ENCODE results near the gene LETMD1. TPM values are rescaled to one million over a fixed set of nuclear protein-coding genes. Genes with fewer than 3 reads are reported as not detected.

LETMD1 gene
- total and polyA plus RNA-seq, 2 experiments from 2014 or later, result 16.3 to 29.8 TPM

GRCh38 chr12:51017452-51017851, 30.7 kb upstream of the LETMD1 start:
- no peaks in the 10 kb centered on the region for H3K4me1 ChIP-seq (ENCODE audit: insufficient read depth)
- H3K27me3 ChIP-seq (replicated peaks; ENCODE audit: insufficient read depth), result no peaks in the 10 kb centered on the region
- TF ChIP-seq EZH2phosphoT487 (IDR thresholded peaks at IDR 0.05; ENCODE audit: insufficient read depth, low read depth), result no peak
- no peak for TF ChIP-seq EZH2 (IDR thresholded peaks at IDR 0.05; ENCODE audit: insufficient read depth, poor library complexity, severe bottlenecking)
- no peaks in the 10 kb centered on the region for H3K9me2 ChIP-seq (ENCODE audit: insufficient read depth)
- no peaks in the 10 kb centered on the region for H3F3A ChIP-seq (ENCODE audit: insufficient read depth)
- no peak for DNase-seq
- no peak overlapping the region for H3K4me3 ChIP-seq
- no peak overlapping the region for H3K4me2 ChIP-seq (ENCODE audit: unreplicated experiment)
- no peak overlapping the region for H3K9ac ChIP-seq
- no peak overlapping the region for H3K27ac ChIP-seq
- no peaks in the 10 kb centered on the region for H3K36me3 ChIP-seq (ENCODE audit: low read depth)
- in situ Hi-C loops (cut with MboI), result no loop called here
- H3K79me2 ChIP-seq (ENCODE audit: insufficient read depth), result peaks cover 97% of the 10 kb centered on the region
- 0 out of 2 replicates have a peak, but pooled peaks cover 6% of the 10 kb centered on the region for H4K20me1 ChIP-seq (ENCODE audit: insufficient read depth)
- no peak overlapping the region for H2AFZ ChIP-seq
- H3K9me3 ChIP-seq (ENCODE audit: low read depth), result no peaks in the 10 kb centered on the region

DNA sequence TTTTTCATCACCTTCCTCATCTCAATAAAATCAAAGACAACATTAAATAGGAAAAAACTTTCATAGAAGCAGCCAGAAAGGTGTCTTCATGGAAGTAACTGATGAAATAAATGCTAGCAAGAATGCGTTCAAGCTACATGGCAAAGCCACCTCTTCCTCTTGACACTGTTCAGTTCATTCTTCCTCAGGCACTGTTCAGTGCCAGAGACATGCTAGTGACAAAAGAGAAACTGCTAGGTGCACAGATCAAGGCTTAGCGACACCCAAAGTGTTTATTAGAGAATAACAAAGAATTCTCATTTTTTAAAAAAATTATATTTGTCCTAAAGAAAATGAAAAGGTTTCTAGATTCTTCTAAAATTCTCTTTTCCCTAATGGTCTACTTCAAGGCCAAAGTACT, 29.2 kb upstream of the LETMD1 start:
- no peak for DNase-seq
- H3K9me2 ChIP-seq (ENCODE audit: insufficient read depth), result no peaks in the 10 kb centered on the region
- peaks cover 12% of the 10 kb centered on the region for H3F3A ChIP-seq (ENCODE audit: insufficient read depth)
- no peak overlapping the region for H3K4me3 ChIP-seq
- peaks cover 100% of the 10 kb centered on the region for H3K79me2 ChIP-seq (ENCODE audit: insufficient read depth)
- TF ChIP-seq EZH2 (IDR thresholded peaks at IDR 0.05; ENCODE audit: insufficient read depth, poor library complexity, severe bottlenecking) (no peak), EZH2phosphoT487 (IDR thresholded peaks at IDR 0.05; ENCODE audit: insufficient read depth, low read depth) (no peak)
- no peak overlapping the region for H3K4me2 ChIP-seq (ENCODE audit: unreplicated experiment)
- H2AFZ ChIP-seq, result no peak overlapping the region
- WGBS, 2 experiments (ENCODE audit: low coverage in 1 of 2, low lambda C conversion rate in 2 of 2, missing lambda C conversion rate in 2 of 2), result 95 to 97% methylated on average over 2 of the region's 2 CpGs
- H3K9ac ChIP-seq, result no peak overlapping the region
- in situ Hi-C loops (cut with MboI), result no loop called here
- no peaks in the 10 kb centered on the region for H3K9me3 ChIP-seq (ENCODE audit: low read depth)
- H3K36me3 ChIP-seq (ENCODE audit: low read depth), result no peaks in the 10 kb centered on the region
- no peaks in the 10 kb centered on the region for H3K27me3 ChIP-seq (replicated peaks; ENCODE audit: insufficient read depth)
- H3K4me1 ChIP-seq (ENCODE audit: insufficient read depth), result peaks cover 6% of the 10 kb centered on the region; the same call in 1 of the 2 replicates
- H3K27ac ChIP-seq, result no peak overlapping the region
- H4K20me1 ChIP-seq (ENCODE audit: insufficient read depth), result 0 out of 2 replicates have a peak, but pooled peaks cover 6% of the 10 kb centered on the region

- H3K9me3 ChIP-seq (ENCODE audit: low read depth), result no peaks in the 10 kb centered on the region
- TF ChIP-seq EZH2phosphoT487 (IDR thresholded peaks at IDR 0.05; ENCODE audit: insufficient read depth, low read depth), result no peak
- TF ChIP-seq EZH2 (IDR thresholded peaks at IDR 0.05; ENCODE audit: insufficient read depth, poor library complexity, severe bottlenecking), result no peak
- H3K79me2 ChIP-seq (ENCODE audit: insufficient read depth), result peaks cover 91% of the 10 kb centered on the region
- peaks cover 9% of the 10 kb centered on the region for H3K4me1 ChIP-seq (ENCODE audit: insufficient read depth)
- peaks cover 21% of the 10 kb centered on the region for H3F3A ChIP-seq (ENCODE audit: insufficient read depth)
- H3K4me3 ChIP-seq, result no peak overlapping the region
- WGBS, 2 experiments (ENCODE audit: low coverage in 1 of 2, low lambda C conversion rate in 2 of 2, missing lambda C conversion rate in 2 of 2), result 97 to 98% methylated on average over 2 of the region's 2 CpGs
- H3K27me3 ChIP-seq (replicated peaks; ENCODE audit: insufficient read depth), result no peaks in the 10 kb centered on the region
- H3K4me2 ChIP-seq (ENCODE audit: unreplicated experiment), result no peak overlapping the region
- H3K36me3 ChIP-seq (ENCODE audit: low read depth), result no peaks in the 10 kb centered on the region
- H4K20me1 ChIP-seq (ENCODE audit: insufficient read depth), result 0 out of 2 replicates have a peak, but pooled peaks cover 6% of the 10 kb centered on the region
- in situ Hi-C loops (cut with MboI), result no loop called here
- no peak overlapping the region for H2AFZ ChIP-seq
- no peak overlapping the region for H3K9ac ChIP-seq
- no peak overlapping the region for H3K27ac ChIP-seq
- H3K9me2 ChIP-seq (ENCODE audit: insufficient read depth), result no peaks in the 10 kb centered on the region
- no peak for DNase-seq
These were observed 28.2 kb upstream of the LETMD1 start for GRCh38 chr12:51019927-51020326.

GRCh38 chr12:51020448-51021182, 27.5 kb upstream of the LETMD1 start:
- no peak overlapping the region for H3K9ac ChIP-seq
- no peak overlapping the region for H2AFZ ChIP-seq
- peaks cover 15% of the 10 kb centered on the region for H3K4me1 ChIP-seq (ENCODE audit: insufficient read depth)
- no peak for DNase-seq
- no peaks in the 10 kb centered on the region for H3K27me3 ChIP-seq (replicated peaks; ENCODE audit: insufficient read depth)
- TF ChIP-seq EZH2 (IDR thresholded peaks at IDR 0.05; ENCODE audit: insufficient read depth, poor library complexity, severe bottlenecking) (no peak), EZH2phosphoT487 (IDR thresholded peaks at IDR 0.05; ENCODE audit: insufficient read depth, low read depth) (no peak)
- no peaks in the 10 kb centered on the region for H3K9me3 ChIP-seq (ENCODE audit: low read depth)
- no peaks in the 10 kb centered on the region for H3K9me2 ChIP-seq (ENCODE audit: insufficient read depth)
- H3K4me2 ChIP-seq (ENCODE audit: unreplicated experiment), result no peak overlapping the region
- no peaks in the 10 kb centered on the region for H3K36me3 ChIP-seq (ENCODE audit: low read depth)
- in situ Hi-C loops (cut with MboI), result no loop called here
- no peak overlapping the region for H3K4me3 ChIP-seq
- H3F3A ChIP-seq (ENCODE audit: insufficient read depth), result peaks cover 28% of the 10 kb centered on the region
- no peak overlapping the region for H3K27ac ChIP-seq
- peaks cover 88% of the 10 kb centered on the region for H3K79me2 ChIP-seq (ENCODE audit: insufficient read depth)
- WGBS, 2 experiments (ENCODE audit: low coverage in 1 of 2, low lambda C conversion rate in 2 of 2, missing lambda C conversion rate in 2 of 2), result 86 to 88% methylated on average over 7 of the region's 7 CpGs
- 0 out of 2 replicates have a peak, but pooled peaks cover 6% of the 10 kb centered on the region for H4K20me1 ChIP-seq (ENCODE audit: insufficient read depth)

Data from GM23248 (cell line).